Neural progenitor cell (in vitro differentiated cells): ENCODE measurements around the gene PRKAG2.

Experiments
- CTCF ChIP-seq: fragments of 200-600 bp; sonication (generic); IDR thresholded peaks from 2 replicates; pipeline ENCODE4 v1.5.1; 2017; ENCODE audit warnings: antibody characterized with exemption, mild to moderate bottlenecking
- EZH2phosphoT487 ChIP-seq: fragments of 200-600 bp; sonication (generic); IDR thresholded peaks from 2 replicates; pipeline ENCODE4 v1.6.1; 2017; ENCODE audit warnings: antibody characterized with exemption

GRCh38 chr7:151888079-151889067 is 11.5 kb upstream of the PRKAG2 start:
- peak; percentile 27 for TF ChIP-seq CTCF
- TF ChIP-seq EZH2phosphoT487: no peak
